Dendritic cell treated with granulocyte-macrophage colony-stimulating factor and Interleukin-4, amounts not matched to agents 40 ng/mL and 50 ng/mL, for 4 days (primary cell): ENCODE results near the gene HELQ.
"Not testable (repeated sequence)": the region's sequence is repeated elsewhere in the genome, so short reads cannot be mapped to it uniquely, and the experiment has no call there.

Experiments used
- H3K27ac Mint-ChIP-seq: one replicate; pipeline ENCODE4 v1.8.0; 2022; ENCODE audit warnings: mild to moderate bottlenecking, mixed read lengths
- H3K27me3 Mint-ChIP-seq: one replicate; pipeline ENCODE4 v1.8.0; 2022; ENCODE audit warnings: mild to moderate bottlenecking, mixed read lengths
- H3K36me3 Mint-ChIP-seq: one replicate; pipeline ENCODE4 v1.8.0; 2022; ENCODE audit warnings: low read depth, mixed read lengths
- H3K4me1 Mint-ChIP-seq: one replicate; pipeline ENCODE4 v1.8.0; 2022; ENCODE audit warnings: low read depth, mixed read lengths
- H3K4me3 Mint-ChIP-seq: one replicate; pipeline ENCODE4 v1.8.0; 2022; ENCODE audit warnings: mild to moderate bottlenecking, moderate library complexity, mixed read lengths
- H3K9me3 Mint-ChIP-seq: one replicate; pipeline ENCODE4 v1.8.0; 2022; ENCODE audit warnings: mixed read lengths
- intact Hi-C: fragments of 100-400 bp; cut with micrococcal nuclease; formaldehyde crosslinking; loops from one replicate; pipeline ENCODE4 v1.15.0; 2022

HELQ gene, protein sequence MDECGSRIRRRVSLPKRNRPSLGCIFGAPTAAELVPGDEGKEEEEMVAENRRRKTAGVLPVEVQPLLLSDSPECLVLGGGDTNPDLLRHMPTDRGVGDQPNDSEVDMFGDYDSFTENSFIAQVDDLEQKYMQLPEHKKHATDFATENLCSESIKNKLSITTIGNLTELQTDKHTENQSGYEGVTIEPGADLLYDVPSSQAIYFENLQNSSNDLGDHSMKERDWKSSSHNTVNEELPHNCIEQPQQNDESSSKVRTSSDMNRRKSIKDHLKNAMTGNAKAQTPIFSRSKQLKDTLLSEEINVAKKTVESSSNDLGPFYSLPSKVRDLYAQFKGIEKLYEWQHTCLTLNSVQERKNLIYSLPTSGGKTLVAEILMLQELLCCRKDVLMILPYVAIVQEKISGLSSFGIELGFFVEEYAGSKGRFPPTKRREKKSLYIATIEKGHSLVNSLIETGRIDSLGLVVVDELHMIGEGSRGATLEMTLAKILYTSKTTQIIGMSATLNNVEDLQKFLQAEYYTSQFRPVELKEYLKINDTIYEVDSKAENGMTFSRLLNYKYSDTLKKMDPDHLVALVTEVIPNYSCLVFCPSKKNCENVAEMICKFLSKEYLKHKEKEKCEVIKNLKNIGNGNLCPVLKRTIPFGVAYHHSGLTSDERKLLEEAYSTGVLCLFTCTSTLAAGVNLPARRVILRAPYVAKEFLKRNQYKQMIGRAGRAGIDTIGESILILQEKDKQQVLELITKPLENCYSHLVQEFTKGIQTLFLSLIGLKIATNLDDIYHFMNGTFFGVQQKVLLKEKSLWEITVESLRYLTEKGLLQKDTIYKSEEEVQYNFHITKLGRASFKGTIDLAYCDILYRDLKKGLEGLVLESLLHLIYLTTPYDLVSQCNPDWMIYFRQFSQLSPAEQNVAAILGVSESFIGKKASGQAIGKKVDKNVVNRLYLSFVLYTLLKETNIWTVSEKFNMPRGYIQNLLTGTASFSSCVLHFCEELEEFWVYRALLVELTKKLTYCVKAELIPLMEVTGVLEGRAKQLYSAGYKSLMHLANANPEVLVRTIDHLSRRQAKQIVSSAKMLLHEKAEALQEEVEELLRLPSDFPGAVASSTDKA

DNA sequence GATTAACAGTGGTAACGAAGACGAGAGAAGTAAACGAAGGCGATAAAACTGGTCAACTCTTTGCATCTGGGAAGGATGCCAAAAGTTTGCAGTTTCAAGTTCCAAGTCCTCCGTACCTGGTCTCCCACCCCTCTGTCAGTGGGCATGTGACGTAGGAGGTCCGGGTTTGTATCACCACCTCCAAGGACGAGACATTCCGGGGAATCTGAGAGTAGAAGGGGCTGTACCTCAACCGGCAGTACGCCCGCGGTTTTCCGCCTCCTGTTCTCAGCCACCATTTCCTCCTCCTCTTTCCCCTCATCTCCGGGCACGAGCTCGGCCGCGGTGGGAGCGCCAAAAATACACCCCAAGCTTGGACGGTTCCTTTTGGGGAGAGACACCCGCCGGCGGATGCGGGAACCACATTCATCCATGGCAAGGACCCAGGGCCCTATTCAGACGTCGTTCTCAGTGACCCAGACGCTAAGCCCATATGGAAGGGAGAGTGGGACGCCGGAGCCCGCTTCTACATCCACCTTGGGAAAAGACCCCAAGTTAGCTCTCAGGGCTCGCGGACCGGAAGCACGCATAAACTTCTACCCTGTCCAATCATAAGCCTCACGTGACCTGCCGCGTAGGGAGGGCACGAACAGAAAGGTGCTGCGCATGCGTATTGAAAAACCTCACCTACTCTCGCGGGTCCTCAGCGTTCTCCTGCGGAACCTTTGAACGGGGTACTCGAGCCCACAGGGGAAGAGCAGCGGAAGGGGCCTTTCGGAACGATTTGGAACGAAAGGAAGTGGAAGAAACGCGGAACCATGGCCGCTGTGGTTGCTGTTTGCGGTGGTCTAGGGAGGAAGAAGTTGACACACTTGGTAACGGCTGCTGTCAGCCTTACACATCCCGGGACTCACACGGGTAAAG, at the start of gene HELQ, which contains the start of gene MRPS18C:
Gene HELQ, minus strand, starts transcription at position 543 of the 903 bp plus-strand sequence. Its CDS starts 130 bp downstream, at position 413.
Gene MRPS18C, plus strand, starts transcription at position 778 of the 903 bp plus-strand sequence. Its CDS starts 20 bp downstream, at position 798.
- no peaks in the 10 kb centered on the region for H3K27me3 Mint-ChIP-seq

DNA sequence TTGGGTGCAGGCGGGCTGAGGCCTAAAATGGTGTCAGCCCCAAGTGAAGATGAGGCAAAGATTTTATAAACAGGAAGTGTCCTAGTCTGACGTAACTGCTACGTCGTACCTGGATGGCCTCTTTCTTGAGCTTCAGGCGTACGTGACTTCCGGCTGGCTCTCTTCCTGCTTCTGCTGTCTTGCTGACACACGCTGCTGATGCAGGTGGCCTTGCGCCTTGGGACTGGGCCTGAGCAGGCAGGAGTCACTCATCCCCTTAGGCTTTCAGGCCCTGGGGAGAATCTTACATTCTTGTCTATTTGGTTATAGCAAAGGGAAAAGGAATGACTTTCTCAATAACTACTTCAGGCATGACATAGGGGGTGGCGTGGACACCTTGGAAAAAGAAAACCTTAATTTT, 49.4 kb upstream of the HELQ start:
- peak overlapping the region; percentile 9 for H3K27ac Mint-ChIP-seq
- H3K36me3 Mint-ChIP-seq: no peaks in the 10 kb centered on the region
- H3K4me1 Mint-ChIP-seq: peaks cover 15% of the 10 kb centered on the region
- H3K9me3 Mint-ChIP-seq: no peaks in the 10 kb centered on the region
- intact Hi-C loops: loop anchor here (10.0 kb wide), 1 partner anchor 990 kb away; the partner anchor contains the start of gene NKX6-1
- H3K4me3 Mint-ChIP-seq: no peak overlapping the region
- H3K27me3 Mint-ChIP-seq: peaks cover 1% of the 10 kb centered on the region

More for the DNA sequence above, at the start of gene HELQ, which contains the start of gene MRPS18C:
- Mint-ChIP-seq H3K9me3 (no peaks in the 10 kb centered on the region), H3K36me3 (peaks cover 66% of the 10 kb centered on the region), H3K4me3 (peak within 1 kb of the TSS; percentile 92), H3K27ac (peak within 1 kb of the TSS; percentile 98), H3K4me1 (peaks cover 25% of the 10 kb centered on the region)
- intact Hi-C loops: loop anchor here (2.0 to 10.0 kb wide), 5 partner anchors 29 to 553 kb away; partner anchors contain the start of genes ABRAXAS1, COQ2, HPSE and THAP9

DNA sequence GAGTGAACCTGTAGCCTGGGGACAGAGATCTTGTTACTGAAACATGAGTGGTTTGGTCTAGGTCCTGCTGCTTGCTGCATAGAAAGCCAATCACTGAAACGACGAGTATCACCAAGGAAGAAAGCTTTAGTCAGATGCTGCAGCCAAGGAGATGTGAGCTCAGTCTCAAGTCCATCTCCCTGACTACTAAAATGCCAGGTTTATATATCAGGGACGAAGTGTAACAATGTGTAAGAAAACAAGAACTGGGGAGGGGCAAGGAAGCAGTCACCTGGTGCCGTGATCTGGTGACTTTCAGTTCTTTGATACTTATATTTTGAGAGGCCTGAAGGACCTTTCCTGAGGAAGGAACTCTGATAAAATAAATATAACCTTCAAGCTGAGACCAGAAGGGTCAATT, 48.9 kb upstream of the HELQ start:
- H3K4me1 Mint-ChIP-seq: peaks cover 14% of the 10 kb centered on the region
- intact Hi-C loops: loop anchor here (10.0 kb wide), 1 partner anchor 990 kb away; the partner anchor contains the start of gene NKX6-1
- no peaks in the 10 kb centered on the region for H3K9me3 Mint-ChIP-seq
- H3K27ac Mint-ChIP-seq: no peak overlapping the region
- no peak overlapping the region for H3K4me3 Mint-ChIP-seq
- peaks cover 2% of the 10 kb centered on the region for H3K27me3 Mint-ChIP-seq
- no peaks in the 10 kb centered on the region for H3K36me3 Mint-ChIP-seq

DNA sequence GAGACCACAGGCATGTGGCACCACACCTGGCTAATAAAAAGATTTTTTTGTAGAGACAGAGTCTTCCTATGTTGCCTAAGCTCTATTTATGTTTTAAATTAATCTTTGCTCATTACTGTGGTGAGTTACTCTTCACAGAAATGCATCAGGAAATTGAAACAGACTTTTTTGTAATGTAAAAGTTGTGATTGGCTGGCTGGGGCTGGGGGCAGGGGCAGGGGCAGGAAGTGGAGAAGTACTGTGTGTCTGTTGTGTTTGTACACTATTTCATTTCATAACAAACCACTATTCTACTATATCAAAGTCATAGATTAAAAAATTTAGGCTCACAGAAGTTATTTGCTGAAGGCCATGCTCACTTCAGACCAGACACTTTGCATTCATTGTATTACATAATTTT, 48.4 kb upstream of the HELQ start:
- H3K27me3 Mint-ChIP-seq: peaks cover 2% of the 10 kb centered on the region
- peaks cover 9% of the 10 kb centered on the region for H3K4me1 Mint-ChIP-seq
- no peaks in the 10 kb centered on the region for H3K9me3 Mint-ChIP-seq
- H3K4me3 Mint-ChIP-seq: no peak overlapping the region
- no peaks in the 10 kb centered on the region for H3K36me3 Mint-ChIP-seq
- intact Hi-C loops: loop anchor here (10.0 kb wide), 1 partner anchor 991 kb away; the partner anchor contains the start of gene NKX6-1
- no peak overlapping the region for H3K27ac Mint-ChIP-seq

DNA sequence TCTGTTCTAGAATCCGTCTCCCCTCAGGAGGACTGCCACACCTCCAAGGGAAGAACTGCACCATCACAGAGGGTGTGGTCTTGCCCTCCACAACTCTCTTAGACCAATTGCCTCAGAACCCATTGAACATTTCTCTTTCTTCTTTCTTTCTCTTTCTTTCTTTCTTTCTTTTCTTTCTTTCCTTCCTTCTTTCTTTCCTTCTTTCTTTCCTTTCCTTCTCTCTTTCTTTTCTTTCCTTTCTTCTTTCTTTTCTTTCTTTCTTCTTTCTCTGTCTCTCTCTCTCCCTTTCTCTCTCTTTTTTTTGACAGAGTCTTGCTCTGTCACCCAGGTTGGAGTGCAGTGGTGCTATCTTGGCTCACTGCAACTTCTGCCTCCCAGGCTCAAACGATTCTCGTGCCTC, 46.0 kb upstream of the HELQ start:
- not testable (repeated sequence) for H3K27me3 Mint-ChIP-seq, H3K4me3 Mint-ChIP-seq, H3K36me3 Mint-ChIP-seq, H3K9me3 Mint-ChIP-seq, H3K4me1 Mint-ChIP-seq
- peak overlapping the region; percentile 7 for H3K27ac Mint-ChIP-seq
- intact Hi-C loops: loop anchor here (10.0 kb wide), 1 partner anchor 993 kb away; the partner anchor contains the start of gene NKX6-1

DNA sequence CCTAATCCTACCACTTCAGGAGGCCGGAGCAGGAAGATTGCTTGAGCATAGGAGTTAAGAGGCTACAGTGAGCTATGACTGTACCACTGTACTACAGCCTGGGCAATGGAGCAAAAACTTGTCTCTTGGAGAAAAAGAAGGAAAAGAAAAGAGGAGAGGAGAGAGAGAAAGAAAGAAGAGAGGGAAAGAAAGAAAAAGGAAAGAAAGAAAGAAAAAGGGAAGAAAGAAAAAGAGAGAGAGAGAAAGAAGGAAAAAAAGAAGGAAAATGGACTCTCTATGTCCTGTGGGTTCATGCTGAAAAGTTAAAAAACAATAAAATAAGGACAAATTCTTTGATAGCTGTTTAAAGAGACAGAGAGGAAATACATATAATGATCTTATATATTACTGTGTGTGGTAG, 42.6 kb upstream of the HELQ start:
- Mint-ChIP-seq H3K36me3 (no peaks in the 10 kb centered on the region), H3K27ac (no peak overlapping the region), H3K27me3 (peaks cover 2% of the 10 kb centered on the region), H3K4me1 (no peaks in the 10 kb centered on the region), H3K4me3 (no peak overlapping the region), H3K9me3 (no peaks in the 10 kb centered on the region)
- intact Hi-C loops: no loop called here

DNA sequence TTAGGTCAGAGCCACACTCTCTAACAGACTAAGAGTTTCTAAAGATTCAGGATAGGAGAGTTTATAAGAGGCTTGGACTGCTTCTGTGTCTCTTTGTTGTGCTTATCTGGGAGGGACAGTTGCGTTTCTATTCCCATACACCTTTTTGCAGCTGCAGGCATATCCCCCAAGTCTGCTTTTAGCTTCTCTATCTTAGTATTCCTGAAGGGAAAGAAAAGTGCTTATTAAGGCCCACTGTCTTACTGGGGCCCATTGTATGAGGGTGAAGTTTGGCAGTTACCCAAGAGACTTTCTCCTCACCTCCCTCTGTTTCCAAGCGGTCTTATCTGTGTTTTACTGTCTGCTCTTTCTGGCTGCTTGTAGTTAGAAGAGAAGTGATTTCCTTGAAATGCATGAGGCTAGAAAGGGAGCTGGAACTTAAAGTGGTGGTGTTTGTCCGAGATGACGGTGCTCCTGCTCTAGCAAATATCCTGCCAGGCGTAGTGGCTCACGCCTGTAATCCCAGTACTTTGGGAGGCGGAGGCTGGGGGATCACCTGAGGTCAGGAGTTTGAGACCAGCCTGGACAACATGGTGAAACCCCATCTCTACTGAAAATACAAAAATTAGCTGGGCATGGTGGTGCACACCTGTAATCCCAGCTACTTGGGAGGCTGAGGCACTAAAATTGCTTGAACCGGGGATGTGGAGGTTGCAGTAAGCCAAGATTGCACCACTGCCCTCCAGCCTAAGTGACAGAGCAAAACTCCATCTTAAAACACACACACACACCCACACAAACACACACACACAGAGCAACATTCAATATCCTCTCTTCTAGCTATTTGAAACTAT, 40.7 kb upstream of the HELQ start:
- H3K27ac Mint-ChIP-seq, H3K36me3 Mint-ChIP-seq, H3K4me3 Mint-ChIP-seq, H3K9me3 Mint-ChIP-seq, H3K27me3 Mint-ChIP-seq, H3K4me1 Mint-ChIP-seq, intact Hi-C loops: not testable (repeated sequence)

DNA sequence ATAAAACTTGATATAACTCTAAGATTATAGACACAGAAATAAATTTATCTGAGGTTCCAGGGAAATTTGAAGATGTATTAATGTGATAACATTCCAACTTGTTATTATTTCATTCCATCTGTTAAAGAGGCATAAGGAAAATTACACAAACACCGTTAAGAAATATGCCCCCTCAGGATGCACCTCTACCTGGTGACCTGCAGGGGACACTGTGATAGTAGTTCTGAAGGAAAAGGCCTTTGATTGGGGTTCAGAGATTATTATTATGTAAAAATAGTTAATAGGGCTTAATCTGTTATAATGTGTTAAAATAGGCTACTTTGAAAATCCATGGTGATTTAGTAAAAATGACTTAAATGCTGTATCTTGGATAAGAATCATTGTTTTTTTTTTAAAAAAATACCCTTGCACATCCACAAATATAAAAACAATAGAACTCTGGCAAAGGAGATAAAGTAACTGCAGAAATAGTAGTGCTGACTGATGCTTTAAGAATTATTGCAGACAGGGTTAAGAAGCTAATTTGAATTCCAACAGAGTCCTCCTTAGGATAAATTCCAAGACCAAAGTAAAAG, 35.3 kb upstream of the HELQ start:
- intact Hi-C loops: no loop called here
- Mint-ChIP-seq H3K27ac (no peak overlapping the region), H3K27me3 (no peaks in the 10 kb centered on the region), H3K36me3 (no peaks in the 10 kb centered on the region), H3K4me1 (no peaks in the 10 kb centered on the region), H3K9me3 (no peaks in the 10 kb centered on the region), H3K4me3 (no peak overlapping the region)

DNA sequence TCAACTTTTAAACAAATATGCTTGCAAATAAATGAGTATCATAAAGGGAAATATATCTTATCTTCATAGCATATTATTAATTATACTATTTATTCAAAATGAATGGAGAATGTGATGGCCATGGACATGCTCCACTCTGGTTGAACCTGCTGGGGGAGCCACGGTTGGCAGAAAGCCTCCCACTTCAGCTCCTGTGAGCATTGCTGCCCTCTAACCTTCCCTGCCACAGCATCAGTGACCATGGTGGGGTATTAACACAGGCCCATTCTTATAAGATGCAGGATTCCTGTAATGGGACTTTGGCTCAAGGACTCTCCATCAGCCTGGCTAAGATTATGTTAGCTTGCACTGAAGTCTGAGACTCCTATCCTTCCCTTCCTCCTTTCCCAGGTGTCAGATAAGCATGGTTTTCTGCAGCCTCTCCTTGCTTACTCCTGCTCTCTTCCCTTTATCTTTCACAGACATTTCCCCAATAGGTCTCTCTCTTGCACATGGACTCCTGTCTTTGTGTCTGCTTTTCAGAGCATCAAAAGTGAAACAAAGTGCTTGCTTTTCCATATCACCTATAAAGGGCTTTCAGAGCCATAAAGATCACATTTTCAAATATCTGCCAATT, 34.2 kb upstream of the HELQ start:
- Mint-ChIP-seq H3K9me3 (no peaks in the 10 kb centered on the region), H3K4me1 (peaks cover 5% of the 10 kb centered on the region), H3K36me3 (peaks cover 1% of the 10 kb centered on the region), H3K27ac (no peak overlapping the region), H3K27me3 (no peaks in the 10 kb centered on the region), H3K4me3 (no peak overlapping the region)
- intact Hi-C loops: loop anchor here (10.0 kb wide), 1 partner anchor 1475 kb away; the partner anchor contains the start of gene WDFY3

DNA sequence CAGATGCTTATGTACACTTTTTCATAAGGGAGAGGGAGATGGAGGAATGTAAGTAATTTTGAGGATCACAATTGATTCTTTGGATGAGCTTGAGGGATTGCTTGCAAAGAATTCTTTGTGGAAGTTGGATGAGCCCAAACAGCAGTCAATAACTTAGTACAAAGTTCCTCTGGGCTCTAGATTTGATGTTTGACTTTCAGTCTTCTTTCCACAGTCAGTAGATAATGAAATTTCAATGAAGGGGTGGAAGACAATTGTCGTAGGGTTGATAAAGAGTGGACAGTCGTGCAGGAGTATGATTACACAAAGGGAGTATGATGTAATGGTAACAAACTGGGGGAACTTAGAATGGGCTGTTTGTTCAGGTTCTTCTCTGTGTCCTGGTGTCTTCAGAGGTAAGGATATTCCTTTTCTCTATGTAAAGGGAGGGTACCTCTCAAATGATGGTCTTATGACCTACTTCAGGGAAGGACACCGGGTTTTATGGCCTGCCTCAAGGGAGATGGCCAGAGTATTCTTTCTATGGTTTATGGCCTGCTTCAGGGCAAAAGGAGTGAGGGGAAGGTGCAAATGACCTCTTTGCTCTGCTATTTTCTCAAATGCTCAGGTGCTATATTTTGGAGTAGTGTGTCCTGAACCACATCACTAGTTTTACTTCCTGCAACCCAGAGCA, 31.0 kb upstream of the HELQ start:
- no peaks in the 10 kb centered on the region for H3K9me3 Mint-ChIP-seq
- intact Hi-C loops: loop anchor here (10.0 kb wide), 1 partner anchor 1478 kb away; the partner anchor contains the start of gene WDFY3
- H3K27me3 Mint-ChIP-seq: no peaks in the 10 kb centered on the region
- H3K36me3 Mint-ChIP-seq: peaks cover 8% of the 10 kb centered on the region
- H3K4me3 Mint-ChIP-seq: no peak overlapping the region
- peaks cover 10% of the 10 kb centered on the region for H3K4me1 Mint-ChIP-seq
- H3K27ac Mint-ChIP-seq: no peak overlapping the region
